CD14-positive monocyte (primary cell): Measurements from ENCODE around the gene FASTK. TPM values are rescaled to one million over a fixed set of nuclear protein-coding genes. Genes with fewer than 3 reads are reported as not detected.
A peak's percentile ranks its signal among the peaks of the same experiment; 100 is the strongest.

Experiments
- DNase-seq, 3 donors: peaks; one replicate each; pipeline ENCODE4 v3.0.0-alpha.2; 2011 to 2022
- H2AFZ ChIP-seq: 2 replicates; pipeline ENCODE4 v1.6.0; 2012; ENCODE audit warnings: mild to moderate bottlenecking, low read depth, low read length, inconsistent platforms; ENCODE audit not compliant: insufficient read depth, poor library complexity, severe bottlenecking
- H3K27ac ChIP-seq, 2 donors: 1 replicate in 1 of 2; 2 replicates in 1 of 2; pipeline ENCODE4 v1.5.1; 2012 to 2013; ENCODE audit warnings: low read length in 2 of 2, control low read depth in 1 of 2, inconsistent platforms in 1 of 2, low read depth in 1 of 2, mild to moderate bottlenecking in 1 of 2
- H3K27me3 ChIP-seq, 2 donors: one replicate each; pipeline versions ENCODE4 v1.6.0 to v1.6.1; 2011 to 2013; ENCODE audit warnings: low read length in 2 of 2; ENCODE audit not compliant: control insufficient read depth in 2 of 2, insufficient read depth in 2 of 2
- H3K36me3 ChIP-seq, 2 donors: replicated peaks in 1 of 2; 1 replicate in 1 of 2; 2 replicates in 1 of 2; pipeline versions ENCODE4 v1.5.1 to v1.6.1; 2012 to 2013; ENCODE audit warnings: low read length in 2 of 2, control low read depth in 1 of 2, inconsistent platforms in 1 of 2, mild to moderate bottlenecking in 1 of 2; ENCODE audit not compliant: insufficient read depth in 2 of 2, control insufficient read depth in 1 of 2
- H3K4me1 ChIP-seq, 2 donors: 1 replicate in 1 of 2; 2 replicates in 1 of 2; pipeline versions ENCODE4 v1.5.1 to v1.6.1; 2012 to 2013; ENCODE audit warnings: low read length in 2 of 2, control low read depth in 1 of 2, inconsistent platforms in 1 of 2, mild to moderate bottlenecking in 1 of 2, moderate library complexity in 1 of 2; ENCODE audit not compliant: insufficient read depth in 2 of 2, control insufficient read depth in 1 of 2
- H3K4me2 ChIP-seq: replicated peaks from 2 replicates; pipeline ENCODE3; 2012; ENCODE audit warnings: low read length, moderate library complexity, mild to moderate bottlenecking; ENCODE audit not compliant: poor library complexity, severe bottlenecking; ENCODE audit errors: extremely low read depth
- H3K4me3 ChIP-seq, 3 experiments: fragments of 200-600 bp in 1 of 3; sonication (generic) in 1 of 3; replicated peaks in 1 of 3; 1 replicate in 2 of 3; 2 replicates in 1 of 3; pipeline ENCODE4 v1.5.1; 2011 to 2013; ENCODE audit warnings: low read length in 3 of 3, mild to moderate bottlenecking in 3 of 3, control low read depth in 2 of 3, low read depth in 2 of 3, inconsistent platforms in 1 of 3, moderate library complexity in 1 of 3
- H3K79me2 ChIP-seq: 2 replicates; pipeline ENCODE4 v1.6.0; 2012; ENCODE audit warnings: mild to moderate bottlenecking, control low read depth, inconsistent platforms, low read length, moderate library complexity; ENCODE audit not compliant: insufficient read depth
- H3K9ac ChIP-seq: 2 replicates; pipeline ENCODE4 v1.6.0; 2017; ENCODE audit warnings: low read length, mild to moderate bottlenecking; ENCODE audit not compliant: insufficient read depth, poor library complexity, severe bottlenecking
- H3K9me3 ChIP-seq, 2 donors: replicated peaks in 1 of 2; 1 replicate in 1 of 2; 2 replicates in 1 of 2; pipeline versions ENCODE4 v1.5.1 to v1.6.1; 2012 to 2013; ENCODE audit warnings: low read length in 2 of 2, control low read depth in 1 of 2; ENCODE audit not compliant: control insufficient read depth in 1 of 2, insufficient read depth in 1 of 2
- H4K20me1 ChIP-seq: 2 replicates; pipeline ENCODE4 v1.6.0; 2012; ENCODE audit warnings: mild to moderate bottlenecking, low read length, control low read depth, moderate library complexity; ENCODE audit not compliant: insufficient read depth
- H3K27ac Mint-ChIP-seq, 7 donors: one replicate each; pipeline ENCODE4 v1.8.0; 2020; ENCODE audit warnings: mild to moderate bottlenecking in 7 of 7, mixed read lengths in 7 of 7, moderate library complexity in 6 of 7, inconsistent platforms in 2 of 7
- H3K27me3 Mint-ChIP-seq, 3 donors: one replicate each; pipeline ENCODE4 v1.8.0; 2021 to 2022; ENCODE audit warnings: low read depth in 3 of 3, mild to moderate bottlenecking in 3 of 3, mixed read lengths in 3 of 3, moderate library complexity in 3 of 3, inconsistent platforms in 1 of 3
- H3K36me3 Mint-ChIP-seq, 2 donors: one replicate each; pipeline ENCODE4 v1.8.0; 2020; ENCODE audit warnings: mixed read lengths in 2 of 2, inconsistent platforms in 1 of 2, mild to moderate bottlenecking in 1 of 2
- H3K4me1 Mint-ChIP-seq: one replicate; pipeline ENCODE4 v1.8.0; 2020; ENCODE audit warnings: mild to moderate bottlenecking, mixed read lengths
- H3K4me3 Mint-ChIP-seq, 2 donors: one replicate each; pipeline ENCODE4 v1.8.0; 2020; ENCODE audit warnings: mild to moderate bottlenecking in 2 of 2, mixed read lengths in 2 of 2, moderate library complexity in 1 of 2
- H3K9me3 Mint-ChIP-seq, 7 donors: one replicate each; pipeline ENCODE4 v1.8.0; 2020 to 2022; ENCODE audit warnings: mixed read lengths in 7 of 7, mild to moderate bottlenecking in 6 of 7, moderate library complexity in 6 of 7, inconsistent platforms in 2 of 7
- WGBS: methylation state at CpG from one replicate; pipeline ENCODE4 v1.1.5; 2013; ENCODE audit warnings: missing lambda C conversion rate; ENCODE audit not compliant: insufficient coverage; 5-methylcytosine and 5-hydroxymethylcytosine counted together
- intact Hi-C, 2 donors: fragments of 100-400 bp; cut with micrococcal nuclease; formaldehyde crosslinking; loops; one replicate each; pipeline versions ENCODE4 v1.15.0 to v1.15.1; 2023
- polyA plus RNA-seq, 3 donors: library from polyadenylated mRNA; depleted of rRNA in 1 of 3; unstranded in 2 of 3; stranded (reverse) in 1 of 3; fragments of 300-500 nt in 2 of 3; fragments of >200 nt in 1 of 3; fragmentation: Illumina TruSeq in 2 of 3; gene quantifications; 1 replicate in 2 of 3; 2 replicates in 1 of 3; pipeline ENCODE4 v1.2.3, GENCODE V29; 2012 to 2021
- TF ChIP-seq, protein P1 (sequence below): fragments of 200-600 bp; IDR thresholded peaks from one replicate; pipeline ENCODE4 v1.8.0; 2022; ENCODE audit warnings: antibody characterized with exemption, mild to moderate bottlenecking

Gene FASTK
- polyA plus RNA-seq, 3 donors: 34.7 to 110 (median 38.6) TPM

DNA sequence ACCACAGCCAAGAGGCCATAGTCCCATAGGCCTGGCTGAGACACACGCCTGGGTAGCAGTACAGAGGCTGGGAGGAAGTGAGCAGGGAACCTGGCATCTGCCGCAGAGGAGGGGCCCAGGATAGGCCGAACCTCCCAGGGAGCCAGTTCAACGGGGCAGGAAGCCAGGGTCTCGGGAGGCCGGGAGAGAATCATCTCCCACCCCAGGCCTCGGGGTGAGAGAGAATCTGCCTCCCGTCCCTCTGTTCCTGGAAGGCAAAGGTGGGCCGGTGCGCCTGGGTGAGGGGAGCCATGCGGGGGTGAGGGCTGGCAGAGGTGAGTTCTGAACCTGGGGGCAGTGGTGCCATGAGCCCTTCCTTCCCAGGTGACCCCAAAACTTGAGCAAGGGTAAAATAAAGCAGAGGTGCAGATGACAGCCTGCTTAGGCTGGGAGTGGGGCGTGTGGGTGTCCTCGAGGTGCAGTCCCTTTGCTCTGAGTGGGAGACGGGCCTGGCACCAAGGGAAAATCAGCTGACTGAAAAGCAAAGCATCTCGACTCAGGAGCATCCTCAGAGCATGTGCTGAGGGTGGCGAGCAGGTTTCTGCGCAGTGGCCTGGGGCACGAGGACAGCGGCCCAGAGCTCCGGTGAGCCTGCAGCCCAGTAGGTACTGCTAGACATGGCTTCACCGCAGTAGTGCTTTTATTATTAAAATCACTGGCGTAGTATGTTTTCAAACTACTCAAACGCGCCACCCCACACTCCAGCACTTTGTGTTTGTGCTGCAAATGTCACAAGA, 21.2 kb upstream of the FASTK start:
- H3K9ac ChIP-seq: no peak overlapping the region
- 86% methylated on average over 17 of the region's 24 CpGs for WGBS
- Mint-ChIP-seq H3K36me3 (peaks cover 19 to 20% of the 10 kb centered on the region in 2 donors), H3K4me1 (peaks cover 7% of the 10 kb centered on the region), H3K27me3 (no peaks in the 10 kb centered on the region), H3K27ac (peak overlapping the region in 1 of 7 donors; percentile 8), H3K9me3 (peaks cover 0 to 1% (median 0%) of the 10 kb centered on the region in 7 donors), H3K4me3 (no peak overlapping the region)
- H3K36me3 ChIP-seq: peaks cover 0 to 4% of the 10 kb centered on the region in 2 donors
- TF ChIP-seq, protein P1, sequence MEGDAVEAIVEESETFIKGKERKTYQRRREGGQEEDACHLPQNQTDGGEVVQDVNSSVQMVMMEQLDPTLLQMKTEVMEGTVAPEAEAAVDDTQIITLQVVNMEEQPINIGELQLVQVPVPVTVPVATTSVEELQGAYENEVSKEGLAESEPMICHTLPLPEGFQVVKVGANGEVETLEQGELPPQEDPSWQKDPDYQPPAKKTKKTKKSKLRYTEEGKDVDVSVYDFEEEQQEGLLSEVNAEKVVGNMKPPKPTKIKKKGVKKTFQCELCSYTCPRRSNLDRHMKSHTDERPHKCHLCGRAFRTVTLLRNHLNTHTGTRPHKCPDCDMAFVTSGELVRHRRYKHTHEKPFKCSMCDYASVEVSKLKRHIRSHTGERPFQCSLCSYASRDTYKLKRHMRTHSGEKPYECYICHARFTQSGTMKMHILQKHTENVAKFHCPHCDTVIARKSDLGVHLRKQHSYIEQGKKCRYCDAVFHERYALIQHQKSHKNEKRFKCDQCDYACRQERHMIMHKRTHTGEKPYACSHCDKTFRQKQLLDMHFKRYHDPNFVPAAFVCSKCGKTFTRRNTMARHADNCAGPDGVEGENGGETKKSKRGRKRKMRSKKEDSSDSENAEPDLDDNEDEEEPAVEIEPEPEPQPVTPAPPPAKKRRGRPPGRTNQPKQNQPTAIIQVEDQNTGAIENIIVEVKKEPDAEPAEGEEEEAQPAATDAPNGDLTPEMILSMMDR: no peak
- H3K4me1 ChIP-seq: no peaks in the 10 kb centered on the region
- H3K4me2 ChIP-seq: no peak overlapping the region
- H3K4me3 ChIP-seq: no peak overlapping the region
- no peak overlapping the region for H3K27ac ChIP-seq
- H2AFZ ChIP-seq: no peak overlapping the region
- peaks cover 100% of the 10 kb centered on the region for H4K20me1 ChIP-seq
- H3K79me2 ChIP-seq: peaks cover 39% of the 10 kb centered on the region
- intact Hi-C loops: no loop called here
- H3K9me3 ChIP-seq: no peaks in the 10 kb centered on the region
- no peak for DNase-seq
- H3K27me3 ChIP-seq: no peaks in the 10 kb centered on the region

DNA sequence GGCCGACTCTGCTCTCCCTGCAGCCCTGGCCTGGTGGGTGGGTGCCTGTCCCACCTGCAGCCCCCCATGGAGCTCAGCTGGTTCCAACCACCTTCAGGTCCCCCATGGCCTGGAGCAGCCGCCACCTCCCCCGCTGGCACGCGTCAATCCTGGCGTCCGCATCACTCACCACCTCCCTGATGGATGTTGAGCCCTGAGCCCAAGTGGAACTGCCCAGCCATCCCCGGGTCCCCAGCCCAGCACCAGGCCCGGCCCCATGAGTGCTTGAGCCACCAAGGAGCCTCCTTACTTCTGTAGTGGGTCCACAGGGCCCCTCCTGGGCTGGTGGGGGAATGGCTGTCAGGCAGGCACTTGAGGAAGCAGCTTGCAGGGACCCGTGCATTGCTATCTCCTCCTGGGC, 20.3 kb upstream of the FASTK start:
- H3K4me3 ChIP-seq: no peak overlapping the region
- no peak overlapping the region for H3K4me2 ChIP-seq
- H4K20me1 ChIP-seq: peaks cover 100% of the 10 kb centered on the region
- Mint-ChIP-seq H3K4me3 (no peak overlapping the region), H3K9me3 (peaks cover 0 to 1% (median 0%) of the 10 kb centered on the region in 7 donors), H3K27ac (no peak overlapping the region), H3K27me3 (no peaks in the 10 kb centered on the region), H3K4me1 (peaks cover 7% of the 10 kb centered on the region), H3K36me3 (peaks cover 17 to 24% of the 10 kb centered on the region in 2 donors)
- peaks cover 45% of the 10 kb centered on the region for H3K79me2 ChIP-seq
- TF ChIP-seq, protein P1: no peak
- H3K36me3 ChIP-seq: no peaks in the 10 kb centered on the region
- no peaks in the 10 kb centered on the region for H3K4me1 ChIP-seq
- H3K27ac ChIP-seq: no peak overlapping the region
- H3K9me3 ChIP-seq: no peaks in the 10 kb centered on the region
- no peaks in the 10 kb centered on the region for H3K27me3 ChIP-seq
- 95% methylated on average over 8 of the region's 10 CpGs for WGBS
- intact Hi-C loops: no loop called here
- no peak overlapping the region for H2AFZ ChIP-seq
- DNase-seq: no peak
- H3K9ac ChIP-seq: no peak overlapping the region
